OCI-LY1 (cell line): ENCODE data around the gene SPAG4.

Source experiments
- H2AFZ ChIP-seq: fragments of 200-600 bp; sonication (generic), shearing (Covaris generic); 2 replicates; pipeline ENCODE4 v1.6.0; 2014; ENCODE audit warnings: antibody characterized with exemption, mild to moderate bottlenecking, low read length
- H3F3A ChIP-seq: fragments of 200-600 bp; sonication (generic), shearing (Covaris generic); 2 replicates; pipeline ENCODE4 v1.6.0; 2014; ENCODE audit warnings: mild to moderate bottlenecking, antibody characterized with exemption, low read length, moderate library complexity; ENCODE audit not compliant: insufficient read depth
- H3K27ac ChIP-seq: fragments of 200-600 bp; sonication (generic); 2 replicates; pipeline ENCODE4 v1.5.1; 2014; ENCODE audit warnings: low read length, mixed run types, mild to moderate bottlenecking, low read depth; ENCODE audit not compliant: poor library complexity, severe bottlenecking
- H3K27me3 ChIP-seq: fragments of 200-600 bp; sonication (generic); 2 replicates; pipeline ENCODE4 v1.6.0; 2014; ENCODE audit warnings: antibody characterized with exemption, mild to moderate bottlenecking, low read length, moderate library complexity; ENCODE audit not compliant: insufficient read depth
- H3K36me3 ChIP-seq: fragments of 200-600 bp; sonication (generic); 2 replicates; pipeline ENCODE4 v1.6.1; 2014; ENCODE audit warnings: mild to moderate bottlenecking, antibody characterized with exemption, low read length, moderate library complexity, mixed read lengths; ENCODE audit not compliant: insufficient read depth
- H3K4me1 ChIP-seq: fragments of 200-600 bp; sonication (generic); 2 replicates; pipeline ENCODE4 v1.5.1; 2014; ENCODE audit warnings: mild to moderate bottlenecking, low read length, moderate library complexity; ENCODE audit not compliant: insufficient read depth, severe bottlenecking
- H3K4me2 ChIP-seq: fragments of 200-600 bp; sonication (generic), shearing (Covaris generic); 2 replicates; pipeline ENCODE4 v1.6.1; 2014; ENCODE audit warnings: low read length
- H3K4me3 ChIP-seq: fragments of 200-600 bp; sonication (generic); 2 replicates; pipeline ENCODE4 v1.5.1; 2014; ENCODE audit warnings: low read length, low read depth, mild to moderate bottlenecking, mixed read lengths; ENCODE audit not compliant: poor library complexity, severe bottlenecking
- H3K79me2 ChIP-seq: fragments of 200-600 bp; shearing (Covaris generic); 2 replicates; pipeline ENCODE4 v1.6.1; 2016; ENCODE audit warnings: mixed run types, low read length, mixed read lengths; ENCODE audit not compliant: insufficient read depth
- H3K9ac ChIP-seq: fragments of 200-600 bp; sonication (generic), shearing (Covaris generic); 2 replicates; pipeline ENCODE4 v1.6.1; 2014; ENCODE audit warnings: mild to moderate bottlenecking, low read length, mixed read lengths
- H3K9me2 ChIP-seq: fragments of 200-600 bp; sonication (generic), shearing (Covaris generic); 2 replicates; pipeline ENCODE4 v1.6.1; 2014; ENCODE audit warnings: low read depth, mild to moderate bottlenecking, low read length, mixed read lengths
- H3K9me3 ChIP-seq: fragments of 200-600 bp; shearing (Covaris generic); 2 replicates; pipeline ENCODE4 v1.6.1; 2014; ENCODE audit warnings: low read length, mixed read lengths
- H4K20me1 ChIP-seq: fragments of 200-600 bp; sonication (generic), shearing (Covaris generic); 2 replicates; pipeline ENCODE4 v1.6.0; 2016; ENCODE audit warnings: mild to moderate bottlenecking, low read length; ENCODE audit not compliant: insufficient read depth
- CTCF ChIP-seq: fragments of 200-600 bp; sonication (generic), shearing (Covaris generic); IDR thresholded peaks from 2 replicates; pipeline ENCODE4 v1.5.1; 2017; ENCODE audit warnings: mild to moderate bottlenecking, antibody characterized with exemption, low read length, moderate library complexity, mixed read lengths
- EZH2 ChIP-seq: fragments of 200-600 bp; sonication (generic), shearing (Covaris generic); IDR thresholded peaks from 2 replicates; pipeline ENCODE4 v1.8.0; 2017; ENCODE audit warnings: borderline replicate concordance, mixed run types, mild to moderate bottlenecking, antibody characterized with exemption, low read length, moderate library complexity, mixed read lengths

The SPAG4 gene

GRCh38 chr20:35604449-35604747, 11.2 kb upstream of the SPAG4 start:
- Histone ChIP-seq H3K4me2 (no peak overlapping the region), H4K20me1 (no peaks in the 10 kb centered on the region), H3F3A (no peaks in the 10 kb centered on the region), H3K9me2 (no peaks in the 10 kb centered on the region), H3K4me1 (peaks cover 49% of the 10 kb centered on the region), H2AFZ (no peak overlapping the region), H3K27me3 (no peaks in the 10 kb centered on the region), H3K4me3 (no peak overlapping the region), H3K36me3 (no peaks in the 10 kb centered on the region), H3K9me3 (no peaks in the 10 kb centered on the region), H3K27ac (no peak overlapping the region), H3K79me2 (no peaks in the 10 kb centered on the region), H3K9ac (no peak overlapping the region)
- TF ChIP-seq CTCF (peak; percentile 79), EZH2 (no peak)

- Histone ChIP-seq H3K79me2 (no peaks in the 10 kb centered on the region), H3F3A (no peaks in the 10 kb centered on the region), H3K4me1 (peaks cover 66% of the 10 kb centered on the region), H3K9me3 (no peaks in the 10 kb centered on the region), H3K36me3 (no peaks in the 10 kb centered on the region), H3K4me2 (peak overlapping the region; percentile 8), H3K4me3 (peak overlapping the region; percentile 44), H3K27me3 (no peaks in the 10 kb centered on the region), H3K9ac (peak overlapping the region; percentile 69; the same call in 1 of the 2 replicates), H3K9me2 (no peaks in the 10 kb centered on the region), H2AFZ (no peak overlapping the region), H3K27ac (peak overlapping the region; percentile 97), H4K20me1 (no peaks in the 10 kb centered on the region)
- TF ChIP-seq EZH2, result no peak
- no peak for TF ChIP-seq CTCF
Measured at GRCh38 chr20:35606127-35606526, 9.5 kb upstream of the SPAG4 start.

- TF ChIP-seq EZH2 (no peak), CTCF (no peak)
- Histone ChIP-seq H3K9me3 (no peaks in the 10 kb centered on the region), H2AFZ (no peak overlapping the region), H3K4me3 (peak overlapping the region; percentile 44), H3K27ac (peak overlapping the region; percentile 97), H3K4me2 (peak overlapping the region; percentile 59), H3K36me3 (no peaks in the 10 kb centered on the region), H3K79me2 (no peaks in the 10 kb centered on the region), H4K20me1 (no peaks in the 10 kb centered on the region), H3K4me1 (peaks cover 66% of the 10 kb centered on the region), H3F3A (0 out of 2 replicates have a peak, but pooled peaks cover 1% of the 10 kb centered on the region), H3K9me2 (no peaks in the 10 kb centered on the region), H3K9ac (peak overlapping the region; percentile 69), H3K27me3 (no peaks in the 10 kb centered on the region)
Measured at GRCh38 chr20:35607003-35607735, 8.5 kb upstream of the SPAG4 start.
